GM12872 (cell line): ENCODE measurements around the gene ZNF670.

Experiments
- CTCF ChIP-seq: IDR thresholded peaks from 3 replicates; pipeline ENCODE4 v1.5.1; 2011; ENCODE audit warnings: low read depth, mild to moderate bottlenecking, low read length, moderate library complexity; ENCODE audit not compliant: insufficient read depth

The ZNF670 gene

GRCh38 chr1:247078258-247079140, at the start of gene ZNF670:
TSS of gene ZNF670 (minus strand) at chr1:247078811. CDS start at chr1:247078596, 215 bp downstream.
- TF ChIP-seq CTCF = no peak

DNA sequence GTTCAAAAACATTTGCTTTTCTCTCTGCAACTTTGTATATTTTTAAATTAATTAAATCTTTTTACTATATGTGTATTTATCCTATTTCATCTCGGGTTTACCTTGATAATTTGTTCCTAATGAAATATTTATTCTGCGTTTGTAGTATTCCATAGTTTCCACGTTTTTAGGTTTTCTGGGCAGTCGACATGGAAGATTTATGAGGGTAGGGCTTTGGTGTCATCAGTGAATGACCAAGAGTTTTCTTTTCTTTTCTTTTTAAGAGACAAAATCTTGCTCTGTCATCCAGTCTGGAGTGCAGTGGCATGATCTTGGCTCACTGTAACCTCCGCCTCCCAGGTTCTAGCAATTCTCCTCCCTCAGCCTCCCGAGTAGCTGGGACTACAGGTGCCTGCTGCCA, 42.8 kb upstream of the ZNF670 start:
- no peak for TF ChIP-seq CTCF

GRCh38 chr1:247119600-247120407, 41.2 kb upstream of the ZNF670 start:
- TF ChIP-seq CTCF = no peak

DNA sequence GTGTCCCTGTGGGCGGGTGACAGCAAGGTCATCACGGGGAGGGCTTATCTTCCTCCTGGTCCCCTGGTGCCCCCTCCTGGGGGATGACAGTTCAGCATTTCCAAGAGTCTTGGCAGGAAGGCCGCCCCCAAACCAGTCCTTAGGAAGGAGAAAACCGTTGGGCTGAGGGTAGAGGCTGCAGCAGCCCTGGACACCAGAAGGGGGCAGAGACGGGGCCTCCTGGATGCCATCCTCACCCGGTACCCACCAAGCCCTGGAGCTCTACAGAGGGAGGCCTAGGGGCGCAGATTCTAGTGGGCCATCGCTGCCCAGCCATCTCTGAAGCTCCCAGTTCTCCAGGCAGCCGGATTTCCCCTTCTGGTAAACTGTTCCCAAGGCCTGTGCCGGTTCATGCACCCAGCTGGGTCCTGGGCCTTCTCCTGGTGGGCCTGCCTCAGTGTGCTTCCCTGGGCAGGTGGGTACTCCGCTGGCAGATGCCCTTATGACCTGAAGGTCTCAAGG, 40.4 kb upstream of the ZNF670 start:
- TF ChIP-seq CTCF = peak; percentile 40; the same call in 2 of the 3 replicates

DNA sequence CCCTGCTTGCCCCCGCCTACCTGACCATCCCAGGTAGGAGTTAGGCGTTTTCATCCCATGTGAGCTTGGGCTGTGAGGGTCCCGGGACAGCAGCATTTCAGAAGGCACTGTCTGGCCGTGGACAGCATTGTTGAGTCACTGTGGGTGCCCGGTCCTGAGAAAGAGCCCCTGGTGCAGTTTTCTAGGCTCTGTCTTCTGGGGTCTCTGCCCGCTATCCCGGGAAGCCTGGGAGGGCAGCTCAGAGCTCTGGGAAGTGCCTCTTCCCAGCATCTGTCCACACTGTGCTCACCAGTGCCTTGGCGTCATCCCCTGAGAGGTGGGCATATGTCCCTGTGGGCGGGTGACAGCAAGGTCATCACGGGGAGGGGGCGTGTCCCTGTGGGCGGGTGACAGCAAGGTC, 36.9 kb upstream of the ZNF670 start:
- no peak for TF ChIP-seq CTCF

DNA sequence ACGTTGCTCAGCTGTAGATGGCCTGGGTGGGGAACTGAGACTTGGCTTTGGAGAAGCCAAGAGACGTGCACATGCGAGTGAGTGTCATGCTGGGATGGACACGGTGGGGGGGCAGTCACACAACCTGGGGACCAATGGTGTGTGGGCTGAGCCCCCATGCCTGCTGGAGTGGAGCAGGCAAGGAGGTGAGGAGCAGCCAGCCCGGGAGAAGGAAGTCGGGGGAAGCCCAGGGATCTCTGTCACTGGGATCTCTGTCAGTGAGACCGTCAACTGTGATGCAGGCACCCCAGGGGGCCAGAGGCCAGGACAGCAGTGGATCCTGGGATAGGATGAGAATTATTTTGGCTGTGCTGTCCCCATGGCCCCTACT, 36.5 kb upstream of the ZNF670 start:
- no peak for TF ChIP-seq CTCF
